GM19023 (cell line): Measurements from ENCODE around the gene PCDHA11.
"Not testable (repeated sequence)": the region's sequence is repeated elsewhere in the genome, so short reads cannot be mapped to it uniquely, and the experiment has no call there.

Experiments
- ATAC-seq: cut with Tn5 transposase; IDR thresholded peaks from one replicate; pipeline ENCODE4 v1.9.1; 2021; ENCODE audit warnings: mild to moderate bottlenecking, moderate library complexity; ENCODE audit not compliant: unreplicated experiment

The PCDHA11 gene

DNA sequence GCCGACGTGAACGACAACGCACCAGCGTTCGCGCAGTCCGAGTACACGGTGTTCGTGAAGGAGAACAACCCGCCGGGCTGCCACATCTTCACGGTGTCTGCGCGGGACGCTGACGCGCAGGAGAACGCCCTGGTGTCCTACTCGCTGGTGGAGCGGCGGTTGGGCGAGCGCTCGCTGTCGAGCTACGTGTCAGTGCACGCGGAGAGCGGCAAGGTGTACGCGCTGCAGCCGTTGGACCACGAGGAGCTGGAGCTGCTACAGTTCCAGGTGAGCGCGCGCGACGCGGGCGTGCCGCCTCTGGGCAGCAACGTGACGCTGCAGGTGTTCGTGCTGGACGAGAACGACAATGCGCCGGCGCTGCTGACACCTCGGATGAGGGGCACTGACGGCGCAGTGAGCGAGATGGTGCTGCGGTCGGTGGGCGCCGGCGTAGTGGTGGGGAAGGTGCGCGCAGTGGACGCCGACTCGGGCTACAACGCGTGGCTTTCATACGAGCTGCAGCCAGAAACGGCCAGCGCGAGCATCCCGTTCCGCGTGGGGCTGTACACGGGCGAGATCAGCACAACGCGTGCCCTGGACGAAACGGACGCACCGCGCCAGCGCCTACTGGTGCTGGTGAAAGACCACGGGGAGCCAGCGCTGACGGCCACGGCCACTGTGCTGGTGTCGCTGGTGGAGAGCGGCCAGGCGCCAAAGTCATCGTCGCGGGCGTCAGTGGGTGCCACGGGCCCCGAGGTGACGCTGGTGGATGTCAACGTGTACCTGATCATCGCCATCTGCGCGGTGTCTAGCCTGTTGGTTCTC lies 18.7 kb upstream of the PCDHA11 start:
- not testable (repeated sequence) for ATAC-seq

DNA sequence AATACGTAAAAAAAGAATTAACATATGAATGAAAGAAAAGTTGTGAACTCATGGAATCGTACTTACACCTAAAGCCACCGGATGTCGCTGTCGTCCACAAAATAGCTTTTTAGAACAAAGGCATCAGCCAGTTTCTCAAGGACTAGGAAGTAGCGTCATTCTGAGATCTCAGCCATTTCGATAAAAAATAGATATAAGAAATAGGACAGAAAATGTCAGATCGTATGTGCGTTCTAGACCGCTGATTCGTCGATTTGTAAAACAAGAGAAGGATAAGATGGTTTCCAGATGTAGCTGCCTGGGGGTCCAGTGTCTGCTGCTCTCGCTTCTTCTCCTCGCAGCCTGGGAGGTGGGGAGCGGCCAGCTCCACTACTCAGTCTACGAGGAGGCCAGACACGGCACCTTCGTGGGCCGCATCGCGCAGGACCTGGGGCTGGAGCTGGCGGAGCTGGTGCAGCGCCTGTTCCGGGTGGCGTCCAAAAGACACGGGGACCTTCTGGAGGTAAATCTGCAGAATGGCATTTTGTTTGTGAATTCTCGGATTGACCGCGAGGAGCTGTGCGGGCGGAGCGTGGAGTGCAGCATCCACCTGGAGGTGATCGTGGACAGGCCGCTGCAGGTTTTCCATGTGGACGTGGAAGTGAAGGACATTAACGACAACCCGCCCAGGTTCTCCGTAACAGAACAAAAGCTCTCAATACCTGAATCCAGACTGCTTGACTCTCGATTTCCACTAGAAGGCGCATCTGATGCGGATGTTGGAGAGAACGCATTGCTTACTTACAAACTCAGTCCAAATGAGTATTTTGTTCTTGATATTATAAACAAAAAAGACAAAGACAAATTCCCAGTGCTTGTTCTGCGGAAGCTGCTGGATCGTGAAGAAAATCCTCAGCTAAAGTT lies 12.7 kb upstream of the PCDHA11 start, which contains the start of gene PCDHA10:
PCDHA10 (plus strand) TSS at position 126 of the 903 bp plus-strand sequence; CDS start at position 278, 152 bp downstream.
- ATAC-seq: no peak

DNA sequence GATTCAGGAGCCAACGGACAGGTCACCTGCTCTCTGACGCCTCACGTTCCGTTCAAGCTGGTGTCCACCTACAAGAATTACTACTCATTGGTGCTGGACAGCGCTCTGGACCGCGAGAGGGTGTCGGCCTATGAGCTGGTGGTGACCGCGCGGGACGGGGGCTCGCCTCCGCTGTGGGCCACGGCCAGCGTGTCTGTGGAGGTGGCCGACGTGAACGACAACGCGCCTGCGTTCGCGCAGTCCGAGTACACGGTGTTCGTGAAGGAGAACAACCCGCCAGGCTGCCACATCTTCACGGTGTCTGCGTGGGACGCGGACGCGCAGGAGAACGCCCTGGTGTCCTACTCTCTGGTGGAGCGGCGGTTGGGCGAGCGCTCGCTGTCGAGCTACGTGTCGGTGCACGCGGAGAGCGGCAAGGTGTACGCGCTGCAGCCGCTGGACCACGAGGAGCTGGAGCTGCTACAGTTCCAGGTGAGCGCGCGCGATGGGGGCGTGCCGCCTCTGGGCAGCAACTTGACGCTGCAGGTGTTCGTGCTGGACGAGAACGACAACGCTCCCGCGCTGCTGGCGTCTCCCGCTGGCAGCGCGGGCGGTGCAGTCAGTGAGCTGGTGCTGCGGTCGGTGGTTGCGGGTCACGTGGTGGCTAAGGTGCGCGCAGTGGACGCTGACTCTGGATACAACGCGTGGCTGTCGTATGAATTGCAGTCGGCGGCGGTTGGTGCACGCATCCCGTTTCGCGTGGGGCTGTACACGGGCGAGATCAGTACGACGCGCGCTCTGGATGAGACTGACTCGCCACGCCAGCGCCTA lies 11.4 kb upstream of the PCDHA11 start:
- ATAC-seq: no peak

DNA sequence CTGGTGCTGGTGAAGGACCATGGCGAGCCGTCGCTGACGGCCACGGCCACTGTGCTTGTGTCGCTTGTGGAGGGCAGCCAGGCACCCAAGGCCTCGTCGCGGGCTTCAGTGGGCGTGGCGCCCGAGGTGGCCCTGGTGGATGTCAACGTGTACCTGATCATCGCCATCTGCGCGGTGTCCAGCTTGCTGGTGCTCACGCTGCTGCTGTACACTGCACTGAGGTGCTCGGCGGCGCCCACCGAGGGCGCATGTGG lies 10.8 kb upstream of the PCDHA11 start:
- ATAC-seq: no peak

DNA sequence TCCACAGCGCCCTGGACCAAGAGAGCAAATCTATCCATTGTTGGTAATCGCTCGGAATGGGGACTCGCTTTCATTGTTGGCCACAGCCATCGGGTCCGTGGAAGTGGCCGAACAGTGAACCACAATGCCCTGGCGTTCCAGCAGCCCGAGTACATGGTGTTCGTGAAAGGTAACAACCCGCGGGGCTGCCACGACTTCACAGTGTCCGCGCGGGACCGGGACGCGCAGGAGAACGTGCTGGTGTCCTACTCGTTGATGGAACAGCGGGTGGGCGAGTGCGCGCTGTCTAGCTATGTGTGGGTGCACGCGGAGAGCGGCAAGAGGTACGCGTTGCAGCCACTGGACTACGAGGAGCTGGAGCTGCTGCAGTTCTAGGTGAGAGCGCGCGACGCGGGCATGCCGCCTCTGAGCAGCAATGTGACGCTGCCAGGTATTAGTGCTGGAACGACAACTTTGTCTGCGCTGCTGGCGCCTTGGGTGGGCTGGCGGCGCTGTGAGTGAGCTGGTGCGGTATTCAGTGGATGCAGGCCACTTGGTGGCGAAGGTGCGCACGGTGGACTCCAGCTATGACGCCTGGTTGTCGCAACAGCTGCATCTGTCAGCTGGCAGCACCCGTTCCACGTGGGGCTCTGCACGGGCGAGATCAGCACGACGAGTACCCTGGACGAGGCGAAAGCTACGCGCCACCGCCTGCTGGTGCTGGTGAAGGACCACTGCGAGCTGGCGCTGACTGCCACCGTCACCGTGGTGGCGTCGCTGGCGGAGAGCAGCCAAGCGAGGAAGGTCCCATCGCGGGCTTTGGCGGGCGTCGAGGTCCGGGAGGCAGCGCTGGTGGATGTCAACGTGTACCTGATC lies 6.1 kb upstream of the PCDHA11 start:
- ATAC-seq: no peak

DNA sequence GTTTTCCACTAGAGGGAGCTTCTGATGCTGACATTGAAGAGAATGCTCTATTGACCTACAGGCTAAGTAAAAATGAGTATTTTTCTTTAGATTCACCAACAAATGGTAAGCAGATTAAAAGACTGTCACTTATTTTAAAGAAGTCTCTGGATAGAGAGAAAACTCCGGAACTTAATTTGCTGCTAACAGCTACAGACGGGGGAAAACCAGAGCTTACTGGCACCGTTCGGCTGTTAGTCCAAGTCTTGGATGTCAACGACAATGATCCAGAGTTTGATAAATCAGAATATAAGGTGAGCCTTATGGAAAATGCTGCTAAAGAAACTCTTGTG lies 764 bp downstream of the PCDHA11 start:
- ATAC-seq: no peak

DNA sequence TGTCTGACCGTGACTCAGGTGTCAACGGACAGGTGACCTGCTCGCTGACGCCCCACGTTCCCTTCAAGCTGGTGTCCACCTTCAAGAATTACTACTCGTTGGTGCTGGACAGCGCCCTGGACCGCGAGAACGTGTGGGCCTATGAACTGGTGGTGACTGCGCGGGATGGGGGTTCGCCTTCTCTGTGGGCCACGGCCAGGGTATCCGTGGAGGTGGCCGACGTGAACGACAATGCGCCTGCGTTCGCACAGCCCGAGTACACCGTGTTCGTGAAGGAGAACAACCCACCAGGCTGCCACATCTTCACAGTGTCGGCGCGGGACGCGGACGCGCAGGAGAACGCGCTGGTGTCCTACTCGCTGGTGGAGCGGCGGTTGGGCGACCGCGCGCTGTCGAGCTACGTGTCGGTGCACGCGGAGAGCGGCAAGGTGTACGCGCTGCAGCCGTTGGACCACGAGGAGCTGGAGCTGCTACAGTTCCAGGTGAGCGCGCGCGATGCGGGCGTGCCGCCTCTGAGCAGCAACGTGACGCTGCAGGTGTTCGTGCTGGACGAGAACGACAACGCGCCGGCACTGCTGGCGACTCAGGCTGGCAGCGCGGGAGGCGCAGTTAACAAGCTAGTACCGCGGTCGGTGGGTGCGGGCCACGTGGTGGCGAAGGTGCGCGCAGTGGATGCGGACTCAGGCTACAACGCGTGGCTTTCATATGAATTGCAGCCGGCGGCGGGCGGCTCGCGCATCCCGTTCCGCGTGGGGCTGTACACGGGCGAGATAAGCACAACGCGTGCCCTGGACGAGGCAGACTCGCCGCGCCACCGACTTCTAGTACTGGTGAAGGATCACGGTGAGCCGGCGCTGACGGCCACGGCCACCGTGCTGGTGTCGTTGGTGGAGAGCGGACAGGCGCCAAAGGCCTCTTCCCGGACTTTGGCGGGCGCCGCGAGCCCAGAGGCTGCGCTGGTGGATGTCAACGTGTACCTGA lies 1.8 kb downstream of the PCDHA11 start:
- ATAC-seq: no peak

DNA sequence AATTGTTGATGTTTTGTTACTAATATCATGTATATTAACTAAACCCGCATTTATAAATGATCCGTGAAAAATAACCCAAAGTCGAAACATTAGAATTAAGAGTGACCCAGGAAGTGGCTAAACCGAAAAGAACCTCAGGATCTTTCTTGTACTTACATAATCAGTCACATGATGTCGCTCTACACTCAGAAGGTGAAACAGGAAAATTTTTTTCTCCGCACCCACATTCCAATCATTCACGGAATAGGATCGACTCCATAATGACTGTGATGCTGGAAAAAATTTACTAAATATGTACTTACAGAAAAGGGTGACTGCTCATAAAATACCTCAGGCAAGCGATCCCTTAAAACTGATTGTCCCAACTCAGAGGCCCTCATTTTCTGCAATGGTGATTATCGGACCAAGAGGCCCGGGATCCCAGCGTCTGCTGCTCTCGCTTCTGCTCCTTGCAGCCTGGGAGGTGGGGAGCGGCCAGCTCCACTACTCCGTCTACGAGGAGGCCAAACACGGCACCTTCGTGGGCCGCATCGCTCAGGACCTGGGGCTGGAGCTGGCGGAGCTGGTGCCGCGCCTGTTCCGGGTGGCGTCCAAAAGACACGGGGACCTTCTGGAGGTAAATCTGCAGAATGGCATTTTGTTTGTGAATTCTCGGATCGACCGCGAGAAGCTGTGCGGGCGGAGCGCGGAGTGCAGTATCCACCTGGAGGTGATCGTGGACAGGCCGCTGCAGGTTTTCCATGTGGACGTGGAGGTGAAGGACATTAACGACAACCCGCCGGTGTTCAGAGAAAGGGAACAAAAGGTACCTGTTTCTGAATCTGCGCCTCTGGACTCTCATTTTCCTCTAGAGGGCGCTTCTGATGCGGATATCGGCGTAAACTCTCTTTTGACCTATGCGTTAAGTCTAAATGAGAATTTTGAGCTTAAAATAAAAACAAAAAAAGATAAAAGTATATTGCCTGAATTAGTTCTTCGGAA lies 6.6 kb downstream of the PCDHA11 start, which contains the start of gene PCDHA12:
PCDHA12 (plus strand) TSS at position 224 of the 981 bp plus-strand sequence; CDS start at position 389, 165 bp downstream.
- no peak for ATAC-seq

DNA sequence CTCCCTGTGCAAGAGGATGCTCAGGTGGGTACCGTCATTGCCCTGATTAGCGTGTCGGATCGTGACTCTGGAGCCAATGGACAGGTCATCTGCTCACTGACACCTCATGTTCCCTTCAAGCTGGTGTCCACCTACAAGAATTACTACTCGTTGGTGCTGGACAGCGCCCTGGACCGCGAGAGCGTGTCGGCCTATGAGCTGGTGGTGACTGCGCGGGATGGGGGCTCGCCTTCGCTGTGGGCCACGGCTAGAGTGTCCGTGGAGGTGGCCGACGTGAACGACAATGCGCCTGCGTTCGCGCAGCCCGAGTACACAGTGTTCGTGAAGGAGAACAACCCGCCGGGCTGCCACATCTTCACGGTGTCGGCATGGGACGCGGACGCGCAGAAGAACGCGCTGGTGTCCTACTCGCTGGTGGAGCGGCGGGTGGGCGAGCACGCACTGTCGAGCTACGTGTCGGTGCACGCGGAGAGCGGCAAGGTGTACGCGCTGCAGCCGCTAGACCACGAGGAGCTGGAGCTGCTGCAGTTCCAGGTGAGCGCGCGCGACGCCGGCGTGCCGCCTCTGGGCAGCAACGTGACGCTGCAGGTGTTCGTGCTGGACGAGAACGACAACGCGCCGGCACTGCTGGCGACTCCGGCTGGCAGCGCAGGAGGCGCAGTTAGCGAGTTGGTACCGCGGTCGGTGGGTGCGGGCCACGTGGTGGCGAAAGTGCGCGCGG lies 7.9 kb downstream of the PCDHA11 start:
- not testable (repeated sequence) for ATAC-seq

DNA sequence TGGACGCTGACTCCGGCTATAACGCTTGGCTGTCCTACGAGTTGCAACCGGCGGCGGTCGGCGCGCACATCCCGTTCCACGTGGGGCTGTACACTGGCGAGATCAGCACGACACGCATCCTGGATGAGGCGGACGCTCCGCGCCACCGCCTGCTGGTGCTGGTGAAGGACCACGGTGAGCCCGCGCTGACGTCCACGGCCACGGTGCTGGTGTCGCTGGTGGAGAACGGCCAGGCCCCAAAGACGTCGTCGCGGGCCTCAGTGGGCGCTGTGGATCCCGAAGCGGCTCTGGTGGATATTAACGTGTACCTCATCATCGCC lies 8.5 kb downstream of the PCDHA11 start:
- ATAC-seq: no peak

DNA sequence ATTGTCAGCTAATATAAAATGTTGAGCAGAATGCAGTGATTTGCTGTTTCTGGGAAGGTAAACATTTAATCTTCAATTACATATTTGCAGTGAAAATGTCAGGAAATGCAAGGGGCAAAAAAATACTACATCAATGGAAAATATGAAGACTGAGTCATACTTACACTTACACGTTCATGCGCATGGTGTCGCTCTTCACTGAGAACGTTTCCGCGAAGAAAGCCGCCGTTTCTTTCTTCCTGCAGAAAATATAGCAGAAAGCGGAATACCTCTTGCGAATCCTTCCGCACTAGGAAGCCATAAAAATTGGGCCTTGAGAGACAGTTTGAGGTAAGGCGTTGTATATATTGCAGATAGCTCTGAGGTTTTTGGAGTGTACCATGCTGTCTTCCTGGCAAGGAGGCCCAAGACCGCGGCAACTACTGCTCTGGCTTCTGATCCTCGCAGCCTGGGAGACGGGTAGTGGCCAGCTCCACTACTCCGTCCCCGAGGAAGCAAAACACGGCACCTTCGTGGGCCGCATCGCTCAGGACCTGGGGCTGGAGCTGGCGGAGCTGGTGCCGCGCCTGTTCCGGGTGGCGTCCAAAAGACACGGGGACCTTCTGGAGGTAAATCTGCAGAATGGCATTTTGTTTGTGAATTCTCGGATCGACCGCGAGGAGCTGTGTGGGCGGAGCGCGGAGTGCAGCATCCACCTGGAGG lies 13.3 kb downstream of the PCDHA11 start, which contains the start of gene PCDHA13:
PCDHA13 (plus strand) TSS at position 236 of the 702 bp plus-strand sequence; CDS start at position 381, 145 bp downstream.
- ATAC-seq: no peak

DNA sequence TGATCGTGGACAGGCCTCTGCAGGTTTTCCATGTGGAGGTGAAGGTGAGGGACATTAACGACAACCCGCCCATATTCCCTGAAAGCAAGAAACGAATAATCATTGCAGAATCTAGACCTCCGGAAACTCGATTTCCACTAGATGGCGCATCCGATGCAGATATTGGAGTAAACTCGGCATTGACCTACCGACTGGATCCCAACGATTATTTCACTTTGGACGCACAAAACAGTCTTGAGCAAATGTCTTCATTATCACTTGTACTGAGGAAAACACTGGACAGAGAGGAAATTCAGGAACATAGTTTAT lies 13.8 kb downstream of the PCDHA11 start:
- ATAC-seq: no peak

DNA sequence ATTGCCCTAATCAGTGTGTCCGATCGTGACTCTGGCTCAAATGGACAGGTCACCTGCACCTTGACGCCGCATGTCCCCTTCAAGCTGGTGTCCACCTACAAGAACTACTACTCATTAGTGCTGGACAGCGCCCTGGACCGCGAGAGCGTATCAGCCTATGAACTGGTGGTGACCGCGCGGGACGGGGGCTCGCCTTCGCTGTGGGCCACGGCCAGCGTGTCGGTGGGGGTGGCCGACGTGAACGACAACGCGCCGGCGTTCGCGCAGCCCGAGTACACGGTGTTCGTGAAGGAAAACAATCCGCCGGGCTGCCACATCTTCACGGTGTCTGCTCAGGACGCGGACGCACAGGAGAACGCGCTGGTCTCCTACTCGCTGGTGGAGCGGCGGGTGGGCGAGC lies 14.6 kb downstream of the PCDHA11 start:
- ATAC-seq: no peak

DNA sequence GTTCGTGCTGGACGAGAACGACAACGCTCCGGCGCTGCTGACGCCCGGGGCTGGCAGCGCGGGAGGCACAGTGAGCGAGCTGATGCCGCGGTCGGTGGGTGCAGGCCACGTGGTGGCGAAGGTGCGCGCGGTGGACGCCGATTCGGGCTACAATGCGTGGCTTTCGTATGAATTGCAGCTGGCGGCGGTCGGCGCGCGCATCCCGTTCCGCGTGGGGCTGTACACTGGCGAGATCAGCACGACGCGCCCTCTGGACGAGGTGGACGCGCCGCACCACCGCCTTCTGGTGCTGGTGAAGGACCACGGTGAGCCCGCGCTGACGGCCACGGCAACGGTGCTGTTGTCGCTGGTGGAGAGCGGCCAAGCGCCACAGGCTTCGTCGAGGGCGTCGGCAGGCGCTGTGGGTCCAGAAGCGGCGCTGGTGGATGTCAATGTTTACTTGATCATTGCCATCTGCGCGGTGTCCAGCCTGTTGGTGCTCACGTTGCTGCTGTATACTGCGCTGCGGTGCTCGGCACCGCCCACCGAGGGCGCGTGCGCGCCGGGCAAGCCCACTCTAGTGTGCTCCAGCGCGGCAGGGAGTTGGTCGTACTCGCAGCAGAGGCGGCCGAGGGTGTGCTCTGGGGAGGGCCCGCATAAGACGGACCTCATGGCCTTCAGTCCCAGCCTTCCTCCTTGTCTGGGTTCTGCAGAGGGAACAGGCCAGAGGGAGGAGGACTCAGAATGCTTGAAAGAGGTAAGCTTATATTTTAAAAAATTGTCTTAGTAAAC lies 15.4 kb downstream of the PCDHA11 start:
- no peak for ATAC-seq

DNA sequence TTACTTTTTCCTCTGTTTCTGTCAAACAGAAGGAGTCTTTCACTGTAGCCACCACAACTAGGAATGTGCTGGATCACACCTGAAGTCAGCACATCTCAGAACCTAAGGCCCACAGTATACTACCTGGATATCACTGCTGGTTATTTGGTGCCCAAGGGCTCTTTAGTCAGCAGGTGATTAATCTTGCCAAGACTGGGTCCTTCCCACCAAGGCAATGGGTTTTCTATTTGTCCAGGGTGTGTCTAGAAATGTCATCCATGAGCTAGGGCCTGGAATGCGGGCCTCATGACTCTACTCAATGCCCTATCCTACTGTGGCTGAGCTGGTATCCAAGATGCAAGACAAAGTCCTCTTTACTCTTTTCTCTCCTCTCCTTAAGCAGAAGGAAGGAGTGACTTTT lies 47.6 kb downstream of the PCDHA11 start:
- ATAC-seq: no peak
